Breast epithelium (tissue), 4 donors: ENCODE data around the gene GCH1. TPM values are rescaled to one million over a fixed set of nuclear protein-coding genes. Genes with fewer than 3 reads are reported as not detected.

Experiments used
- DNase-seq, 2 donors: peaks; one replicate each; pipeline ENCODE4 v3.0.0-alpha.2; 2019; ENCODE audit warnings: low spot score in 2 of 2
- H3K27ac ChIP-seq, 2 donors: fragments of 200-600 bp; sonication (generic) in 1 of 2; one replicate each; pipeline ENCODE4 v1.5.1; 2016 to 2019; ENCODE audit warnings: mild to moderate bottlenecking in 1 of 2
- H3K27me3 ChIP-seq, 2 donors: fragments of 200-600 bp; sonication (generic) in 1 of 2; one replicate each; pipeline versions ENCODE4 v1.5.1 to v1.6.0; 2017 to 2019; ENCODE audit warnings: control low read depth in 1 of 2, mild to moderate bottlenecking in 1 of 2
- H3K36me3 ChIP-seq: fragments of 200-600 bp; one replicate; pipeline ENCODE4 v1.5.1; 2019
- H3K4me1 ChIP-seq, 2 donors: fragments of 200-600 bp; sonication (generic); one replicate each; pipeline ENCODE4 v1.5.1; 2016 to 2019; ENCODE audit warnings: control low read depth in 1 of 2
- H3K4me3 ChIP-seq, 3 donors: fragments of 200-600 bp; sonication (generic); 1 replicate in 2 of 3; 2 replicates in 1 of 3; pipeline ENCODE4 v1.5.1; 2016 to 2019; ENCODE audit warnings: mild to moderate bottlenecking in 3 of 3, moderate library complexity in 2 of 3
- H3K9me3 ChIP-seq, 2 donors: fragments of 200-600 bp; sonication (generic) in 1 of 2; one replicate each; pipeline ENCODE4 v1.5.1; 2016 to 2019; ENCODE audit warnings: control low read depth in 1 of 2
- CTCF ChIP-seq, 3 donors: fragments of 450-650 bp; IDR thresholded peaks; one replicate each; pipeline ENCODE4 v1.5.1; 2016 to 2017; ENCODE audit warnings: antibody characterized with exemption in 3 of 3, mild to moderate bottlenecking in 3 of 3, moderate library complexity in 3 of 3
- POLR2A ChIP-seq: fragments of 450-650 bp; IDR thresholded peaks from one replicate; pipeline ENCODE4 v1.6.1; 2016; ENCODE audit warnings: antibody characterized with exemption, mild to moderate bottlenecking, moderate library complexity
- POLR2AphosphoS5 ChIP-seq, 3 donors: sonication (generic); formaldehyde crosslinking; IDR thresholded peaks; one replicate each; pipeline ENCODE4 v1.6.1; 2017; ENCODE audit warnings: antibody characterized with exemption in 3 of 3
- intact Hi-C: fragments of 100-400 bp; cut with DNase I; formaldehyde crosslinking; loops from one replicate; pipeline ENCODE4 v1.15.1; 2023; ENCODE audit warnings: low total_unique reads
- total RNA-seq, 3 donors: library from RNA; depleted of rRNA; stranded (reverse); fragments of >200 nt; gene quantifications; one replicate each; pipeline ENCODE4 v1.1.0, GENCODE V29; 2016

GCH1 gene
- total RNA-seq, 3 donors from 2014 or later: 3.4 to 20.1 (median 19.3) TPM

- intact Hi-C loops: no loop called here
- Histone ChIP-seq H3K4me3 (no peak overlapping the region), H3K27me3 (no peaks in the 10 kb centered on the region), H3K4me1 (no peaks in the 10 kb centered on the region), H3K27ac (peak overlapping the region in 1 of 2 donors; percentile 30), H3K36me3 (no peaks in the 10 kb centered on the region), H3K9me3 (no peaks in the 10 kb centered on the region)
- DNase-seq: no peak
- TF ChIP-seq CTCF (IDR thresholded peaks at IDR 0.05): no peak
- TF ChIP-seq POLR2A: no peak
- peak in 1 of 3 donors; percentile 37 for TF ChIP-seq POLR2AphosphoS5 (IDR thresholded peaks at IDR 0.05)
These were observed 44.8 kb downstream of the GCH1 start for GRCh38 chr14:54857830-54858269.

GRCh38 chr14:54856152-54856551 lies 46.5 kb downstream of the GCH1 start:
- no peaks in the 10 kb centered on the region for H3K36me3 ChIP-seq
- TF ChIP-seq CTCF (IDR thresholded peaks at IDR 0.05) (no peak), POLR2AphosphoS5 (IDR thresholded peaks at IDR 0.05) (no peak), POLR2A (no peak)
- H3K4me1 ChIP-seq: no peaks in the 10 kb centered on the region
- intact Hi-C loops: no loop called here
- no peak overlapping the region for H3K4me3 ChIP-seq
- no peak for DNase-seq
- H3K9me3 ChIP-seq: no peaks in the 10 kb centered on the region
- no peaks in the 10 kb centered on the region for H3K27me3 ChIP-seq
- no peak overlapping the region for H3K27ac ChIP-seq

- no peaks in the 10 kb centered on the region for H3K9me3 ChIP-seq
- H3K4me3 ChIP-seq: no peak overlapping the region
- no peaks in the 10 kb centered on the region for H3K36me3 ChIP-seq
- intact Hi-C loops: no loop called here
- TF ChIP-seq POLR2AphosphoS5 (IDR thresholded peaks at IDR 0.05) (no peak), CTCF (IDR thresholded peaks at IDR 0.05) (no peak), POLR2A (no peak)
- H3K27ac ChIP-seq: no peak overlapping the region
- H3K4me1 ChIP-seq: no peaks in the 10 kb centered on the region
- no peaks in the 10 kb centered on the region for H3K27me3 ChIP-seq
- DNase-seq: no peak
These were observed 48.4 kb downstream of the GCH1 start for GRCh38 chr14:54854181-54854580.

- Histone ChIP-seq H3K9me3 (no peaks in the 10 kb centered on the region), H3K4me1 (no peaks in the 10 kb centered on the region), H3K27ac (no peak overlapping the region), H3K36me3 (no peaks in the 10 kb centered on the region), H3K4me3 (no peak overlapping the region), H3K27me3 (no peaks in the 10 kb centered on the region)
- TF ChIP-seq CTCF (IDR thresholded peaks at IDR 0.05): no peak
- TF ChIP-seq POLR2A: no peak
- no peak for TF ChIP-seq POLR2AphosphoS5 (IDR thresholded peaks at IDR 0.05)
- intact Hi-C loops: no loop called here
- DNase-seq: no peak
These were observed 49.3 kb downstream of the GCH1 start for GRCh38 chr14:54853339-54853738.

- Histone ChIP-seq H3K27me3 (no peaks in the 10 kb centered on the region), H3K4me1 (no peaks in the 10 kb centered on the region), H3K36me3 (no peaks in the 10 kb centered on the region), H3K27ac (no peak overlapping the region), H3K9me3 (no peaks in the 10 kb centered on the region), H3K4me3 (no peak overlapping the region)
- TF ChIP-seq POLR2A: no peak
- no peak for TF ChIP-seq CTCF (IDR thresholded peaks at IDR 0.05)
- no peak for TF ChIP-seq POLR2AphosphoS5 (IDR thresholded peaks at IDR 0.05)
- no peak for DNase-seq
- intact Hi-C loops: no loop called here
These were observed 50.4 kb downstream of the GCH1 start for GRCh38 chr14:54852215-54852614.
